Mesothelial cell of epicardium (in vitro differentiated cells): Measurements from ENCODE around the gene TLE3. TPM values are rescaled to one million over a fixed set of nuclear protein-coding genes. Genes with fewer than 3 reads are reported as not detected.
"Not testable (repeated sequence)": the region's sequence is repeated elsewhere in the genome, so short reads cannot be mapped to it uniquely, and the experiment has no call there.

Experiments
- DNase-seq, 2 experiments: peaks; one replicate each; pipeline ENCODE4 v3.0.0; 2021; ENCODE audit warnings: low spot score in 2 of 2; ENCODE audit not compliant: unreplicated experiment in 2 of 2
- H3K27ac Mint-ChIP-seq: 2 replicates; pipeline ENCODE4 v1.8.0; 2021; ENCODE audit warnings: mixed read lengths
- H3K27me3 Mint-ChIP-seq: 2 replicates; pipeline ENCODE4 v1.8.0; 2021; ENCODE audit warnings: low read depth, mixed read lengths
- H3K36me3 Mint-ChIP-seq: 2 replicates; pipeline ENCODE4 v1.8.0; 2021; ENCODE audit warnings: mixed read lengths
- H3K4me1 Mint-ChIP-seq: 2 replicates; pipeline ENCODE4 v1.8.0; 2021; ENCODE audit warnings: mixed read lengths
- H3K4me3 Mint-ChIP-seq: 2 replicates; pipeline ENCODE4 v1.8.0; 2021; ENCODE audit warnings: mild to moderate bottlenecking, moderate library complexity, mixed read lengths
- H3K9me3 Mint-ChIP-seq: 2 replicates; pipeline ENCODE4 v1.8.0; 2021; ENCODE audit warnings: mixed read lengths
- total RNA-seq: library from RNA; stranded (reverse); gene quantifications from 3 replicates; pipeline ENCODE4 v1.2.1, GENCODE V29; 2021
- TF ChIP-seq, protein P1 (sequence below): fragments of 200-600 bp; sonication (generic); IDR thresholded peaks from one replicate; pipeline ENCODE4 v1.5.0; 2021; ENCODE audit warnings: antibody characterized with exemption; ENCODE audit not compliant: unreplicated experiment

Gene TLE3
- total RNA-seq, 1 donor from 2014 or later = 165 TPM

DNA sequence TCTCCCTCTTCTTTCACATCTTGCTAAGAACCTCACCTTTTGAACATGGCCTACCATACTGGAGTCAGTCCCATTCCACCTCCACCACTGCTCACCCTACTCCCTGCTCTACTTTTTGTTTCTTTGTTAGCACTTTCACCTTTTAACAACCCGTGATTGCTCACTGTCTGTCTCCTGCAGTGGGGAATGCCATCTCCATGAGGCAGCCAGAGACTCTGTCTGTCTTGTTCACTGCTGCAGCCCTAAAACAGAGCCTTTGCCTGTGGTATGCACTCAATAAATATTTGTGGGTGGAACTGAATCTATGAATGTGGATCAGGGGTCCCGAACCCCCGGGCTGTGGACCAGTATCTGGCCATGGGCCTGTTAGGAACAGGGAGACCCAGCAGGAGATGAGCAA is 16.5 kb upstream of the TLE3 start:
- H3K27ac Mint-ChIP-seq = no peak overlapping the region

DNA sequence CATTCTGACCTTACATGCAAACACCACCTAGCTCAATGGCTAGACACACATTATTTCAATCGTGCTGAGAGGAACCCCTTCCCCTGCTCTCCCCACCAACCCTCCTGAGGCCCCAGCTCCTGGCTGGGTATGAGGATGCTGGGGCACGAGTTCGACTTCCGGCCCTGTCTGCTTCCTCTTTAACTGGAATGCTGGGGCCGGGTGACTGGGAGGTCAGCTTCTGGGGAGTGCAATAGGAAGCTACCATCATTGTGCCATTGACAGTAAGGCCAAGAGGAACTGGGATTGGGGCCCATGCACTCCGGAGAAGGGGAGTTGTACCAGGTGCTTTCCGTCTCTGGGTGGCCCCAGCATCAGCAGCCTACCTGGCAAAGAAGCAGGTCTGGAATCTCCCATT is 15.6 kb upstream of the TLE3 start:
- TF ChIP-seq, protein P1, sequence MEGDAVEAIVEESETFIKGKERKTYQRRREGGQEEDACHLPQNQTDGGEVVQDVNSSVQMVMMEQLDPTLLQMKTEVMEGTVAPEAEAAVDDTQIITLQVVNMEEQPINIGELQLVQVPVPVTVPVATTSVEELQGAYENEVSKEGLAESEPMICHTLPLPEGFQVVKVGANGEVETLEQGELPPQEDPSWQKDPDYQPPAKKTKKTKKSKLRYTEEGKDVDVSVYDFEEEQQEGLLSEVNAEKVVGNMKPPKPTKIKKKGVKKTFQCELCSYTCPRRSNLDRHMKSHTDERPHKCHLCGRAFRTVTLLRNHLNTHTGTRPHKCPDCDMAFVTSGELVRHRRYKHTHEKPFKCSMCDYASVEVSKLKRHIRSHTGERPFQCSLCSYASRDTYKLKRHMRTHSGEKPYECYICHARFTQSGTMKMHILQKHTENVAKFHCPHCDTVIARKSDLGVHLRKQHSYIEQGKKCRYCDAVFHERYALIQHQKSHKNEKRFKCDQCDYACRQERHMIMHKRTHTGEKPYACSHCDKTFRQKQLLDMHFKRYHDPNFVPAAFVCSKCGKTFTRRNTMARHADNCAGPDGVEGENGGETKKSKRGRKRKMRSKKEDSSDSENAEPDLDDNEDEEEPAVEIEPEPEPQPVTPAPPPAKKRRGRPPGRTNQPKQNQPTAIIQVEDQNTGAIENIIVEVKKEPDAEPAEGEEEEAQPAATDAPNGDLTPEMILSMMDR = no peak
- Mint-ChIP-seq H3K4me1 (peaks cover 53% of the 10 kb centered on the region), H3K27ac (no peak overlapping the region), H3K9me3 (no peaks in the 10 kb centered on the region), H3K27me3 (peaks cover 8% of the 10 kb centered on the region), H3K36me3 (no peaks in the 10 kb centered on the region), H3K4me3 (no peak overlapping the region)
- no peak for DNase-seq

More for the DNA sequence above, 16.5 kb upstream of the TLE3 start:
- DNase-seq = no peak
- Mint-ChIP-seq H3K36me3 (no peaks in the 10 kb centered on the region), H3K4me1 (peaks cover 48% of the 10 kb centered on the region), H3K4me3 (no peak overlapping the region), H3K9me3 (no peaks in the 10 kb centered on the region), H3K27me3 (peaks cover 8% of the 10 kb centered on the region)
- TF ChIP-seq, protein P1 = no peak

DNA sequence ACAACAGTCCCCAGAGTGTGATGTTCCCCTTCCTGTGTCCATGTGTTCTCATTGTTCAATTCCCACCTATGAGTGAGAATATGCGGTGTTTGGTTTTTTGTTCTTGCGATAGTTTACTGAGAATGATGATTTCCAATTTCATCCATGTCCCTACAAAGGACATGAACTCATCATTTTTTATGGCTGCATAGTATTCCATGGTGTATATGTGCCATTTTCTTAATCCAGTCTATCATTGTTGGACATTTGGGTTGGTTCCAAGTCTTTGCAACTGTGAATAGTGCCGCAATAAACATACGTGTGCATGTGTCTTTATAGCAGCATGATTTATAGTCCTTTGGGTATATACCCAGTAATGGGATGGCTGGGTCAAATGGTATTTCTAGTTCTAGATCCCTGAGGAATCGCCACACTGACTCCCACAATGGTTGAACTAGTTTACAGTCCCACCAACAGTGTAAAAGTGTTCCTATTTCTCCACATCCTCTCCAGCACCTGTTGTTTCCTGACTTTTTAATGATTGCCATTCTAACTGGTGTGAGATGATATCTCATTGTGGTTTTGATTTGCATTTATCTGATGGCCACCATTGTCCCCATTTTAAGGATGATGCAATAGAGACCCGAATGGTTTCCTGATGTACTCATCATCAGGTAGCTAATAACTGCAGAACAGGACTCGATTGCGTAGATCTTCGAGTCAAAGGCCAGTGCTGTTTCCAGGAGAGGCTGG is 15.0 kb upstream of the TLE3 start:
- not testable (repeated sequence) for H3K9me3 Mint-ChIP-seq, H3K27ac Mint-ChIP-seq, H3K27me3 Mint-ChIP-seq, DNase-seq, H3K4me3 Mint-ChIP-seq, H3K36me3 Mint-ChIP-seq
- peaks cover 53% of the 10 kb centered on the region for H3K4me1 Mint-ChIP-seq

DNA sequence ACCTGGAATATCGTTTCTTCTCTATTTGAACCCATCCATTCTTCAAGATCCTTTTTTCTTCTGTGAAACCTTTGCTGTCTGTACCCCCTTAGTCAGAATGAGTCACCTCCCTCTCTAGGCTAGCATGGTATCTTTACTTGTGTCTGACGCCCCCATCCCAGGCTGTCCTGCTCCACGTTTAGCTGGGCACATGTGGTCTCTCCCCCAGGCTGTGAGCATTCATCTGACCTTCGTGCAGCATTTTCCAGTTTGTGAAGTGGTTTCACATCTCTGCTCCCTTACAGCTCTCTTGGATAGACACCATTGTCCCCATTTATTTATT is 14.3 kb upstream of the TLE3 start:
- H3K27me3 Mint-ChIP-seq = peaks cover 10% of the 10 kb centered on the region
- no peaks in the 10 kb centered on the region for H3K36me3 Mint-ChIP-seq
- H3K4me3 Mint-ChIP-seq = peak overlapping the region; percentile 5

DNA sequence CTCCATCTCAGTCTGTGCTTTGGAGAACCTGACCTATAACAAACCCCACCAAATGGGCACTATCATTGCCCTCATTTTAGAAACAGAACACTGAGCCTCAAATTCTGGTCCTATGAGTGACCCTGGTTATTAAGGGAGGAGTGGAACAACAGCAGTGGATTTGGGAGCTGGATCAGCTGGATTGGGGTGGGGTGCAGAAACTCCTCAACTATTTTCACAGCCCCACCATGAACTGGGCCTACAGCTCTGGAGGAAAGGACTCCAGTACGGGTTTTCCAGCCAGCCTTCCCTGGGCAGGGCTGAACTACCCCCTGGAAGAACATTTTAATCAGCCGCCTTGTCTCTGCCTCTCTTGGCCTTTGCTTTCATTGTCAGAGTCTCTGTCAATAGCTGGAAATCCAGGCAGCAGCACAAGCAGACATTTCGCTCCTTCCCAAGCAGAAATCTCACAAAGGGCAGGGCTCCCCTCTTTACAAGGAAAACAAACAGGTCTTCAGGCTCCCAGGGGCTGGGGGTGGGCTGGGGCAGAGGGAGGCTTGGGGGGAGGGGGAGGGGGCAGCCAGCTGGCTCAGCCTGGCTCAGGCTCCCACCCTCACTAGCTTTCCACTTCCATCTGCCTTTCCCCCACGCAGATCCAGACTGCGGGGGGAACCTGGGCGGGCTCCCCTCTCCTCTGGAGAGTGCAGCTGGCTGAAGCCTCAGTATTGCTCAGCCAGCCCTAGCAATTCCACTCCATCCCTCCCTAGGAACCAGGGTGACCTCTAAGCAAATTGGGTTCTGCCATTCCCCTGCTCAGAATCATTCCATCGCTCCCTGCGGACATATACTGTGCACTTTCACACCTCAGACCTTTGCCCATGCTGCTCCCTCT is 13.7 kb upstream of the TLE3 start:
- Mint-ChIP-seq H3K27ac (peak overlapping the region; percentile 92), H3K4me1 (peaks cover 53% of the 10 kb centered on the region)

More for the DNA sequence above, 14.3 kb upstream of the TLE3 start:
- DNase-seq = no peak
- H3K9me3 Mint-ChIP-seq = no peaks in the 10 kb centered on the region
- TF ChIP-seq, protein P1 = no peak
- peaks cover 53% of the 10 kb centered on the region for H3K4me1 Mint-ChIP-seq
- peak overlapping the region; percentile 66 for H3K27ac Mint-ChIP-seq

More for the DNA sequence above, 13.7 kb upstream of the TLE3 start:
- Mint-ChIP-seq H3K4me3 (peak overlapping the region; percentile 50), H3K36me3 (no peaks in the 10 kb centered on the region), H3K9me3 (no peaks in the 10 kb centered on the region), H3K27me3 (peaks cover 7% of the 10 kb centered on the region)
- TF ChIP-seq, protein P1 = no peak
- peak; percentile 45 to 72 for DNase-seq
